Upper lobe of left lung (tissue), 6 donors: Measurements from ENCODE around the gene MICAL3. TPM values are rescaled to one million over a fixed set of nuclear protein-coding genes. Genes with fewer than 3 reads are reported as not detected.
A peak's percentile ranks its signal among the peaks of the same experiment; 100 is the strongest.

Experiments used
- ATAC-seq, 2 donors: fragments of 200-7000 bp; cut with Tn5 transposase; one replicate each; pipeline ENCODE4 v1.9.1; 2022; ENCODE audit warnings: mild to moderate bottlenecking in 2 of 2, moderate library complexity in 2 of 2; ENCODE audit not compliant: low FRiP score in 2 of 2
- DNase-seq, 2 donors: peaks; one replicate each; pipeline ENCODE4 v3.0.0-alpha.2; 2019 to 2020
- H3K27ac ChIP-seq, 4 donors: fragments of 200-600 bp; sonication (generic); one replicate each; pipeline ENCODE4 v1.5.1; 2016 to 2019
- H3K27me3 ChIP-seq, 4 donors: fragments of 200-600 bp; sonication (generic); one replicate each; pipeline ENCODE4 v1.5.1; 2017 to 2019
- H3K36me3 ChIP-seq, 4 donors: fragments of 200-600 bp; sonication (generic); one replicate each; pipeline ENCODE4 v1.5.1; 2016 to 2019
- H3K4me1 ChIP-seq, 4 donors: fragments of 200-600 bp; sonication (generic); one replicate each; pipeline ENCODE4 v1.5.1; 2018 to 2019
- H3K4me3 ChIP-seq, 4 donors: fragments of 200-600 bp; sonication (generic); one replicate each; pipeline ENCODE4 v1.5.1; 2017 to 2019; ENCODE audit warnings: mild to moderate bottlenecking in 2 of 4, moderate library complexity in 1 of 4
- H3K9me3 ChIP-seq, 4 donors: fragments of 200-600 bp; sonication (generic); one replicate each; pipeline ENCODE4 v1.5.1; 2018 to 2019
- EP300 ChIP-seq, 4 donors: sonication (generic); formaldehyde crosslinking; IDR thresholded peaks; one replicate each; pipeline ENCODE4 v1.5.1; 2017; ENCODE audit warnings: antibody characterized with exemption in 4 of 4, control low read depth in 2 of 4
- POLR2A ChIP-seq, 4 donors: fragments of 450-650 bp; IDR thresholded peaks; one replicate each; pipeline ENCODE4 v1.5.1; 2016 to 2017; ENCODE audit warnings: antibody characterized with exemption in 4 of 4, mild to moderate bottlenecking in 2 of 4
- POLR2AphosphoS5 ChIP-seq, 2 donors: sonication (generic); formaldehyde crosslinking; IDR thresholded peaks; one replicate each; pipeline ENCODE4 v1.5.1; 2017; ENCODE audit warnings: antibody characterized with exemption in 2 of 2
- WGBS, 2 donors: methylation state at CpG; one replicate each; pipeline ENCODE4 v1.1.5; 2017 to 2018; 5-methylcytosine and 5-hydroxymethylcytosine counted together
- total RNA-seq, 6 donors: library from RNA; depleted of rRNA in 4 of 6; stranded (reverse); fragments of >200 nt in 4 of 6; gene quantifications; one replicate each; pipeline versions ENCODE4 v1.1.0 to v1.2.1, GENCODE V29; 2016 to 2021
- TF ChIP-seq, protein P1 (sequence below), 6 experiments: fragments of 450-650 bp in 4 of 6; fragments of 200-600 bp in 2 of 6; sonication (generic) in 2 of 6; IDR thresholded peaks; one replicate each; pipeline ENCODE4 v1.5.1; 2016 to 2019; ENCODE audit warnings: antibody characterized with exemption in 6 of 6
- donor health status: DM: no; HTN: no; CAD: no; lungs with moderate emphysema.
- donor health status: DM: no; HTN: yes; CAD: no; lungs with severe emphysema.

Gene MICAL3
- total RNA-seq, 6 donors from 2014 or later: 6.4 to 39.8 (median 23.4) TPM

DNA sequence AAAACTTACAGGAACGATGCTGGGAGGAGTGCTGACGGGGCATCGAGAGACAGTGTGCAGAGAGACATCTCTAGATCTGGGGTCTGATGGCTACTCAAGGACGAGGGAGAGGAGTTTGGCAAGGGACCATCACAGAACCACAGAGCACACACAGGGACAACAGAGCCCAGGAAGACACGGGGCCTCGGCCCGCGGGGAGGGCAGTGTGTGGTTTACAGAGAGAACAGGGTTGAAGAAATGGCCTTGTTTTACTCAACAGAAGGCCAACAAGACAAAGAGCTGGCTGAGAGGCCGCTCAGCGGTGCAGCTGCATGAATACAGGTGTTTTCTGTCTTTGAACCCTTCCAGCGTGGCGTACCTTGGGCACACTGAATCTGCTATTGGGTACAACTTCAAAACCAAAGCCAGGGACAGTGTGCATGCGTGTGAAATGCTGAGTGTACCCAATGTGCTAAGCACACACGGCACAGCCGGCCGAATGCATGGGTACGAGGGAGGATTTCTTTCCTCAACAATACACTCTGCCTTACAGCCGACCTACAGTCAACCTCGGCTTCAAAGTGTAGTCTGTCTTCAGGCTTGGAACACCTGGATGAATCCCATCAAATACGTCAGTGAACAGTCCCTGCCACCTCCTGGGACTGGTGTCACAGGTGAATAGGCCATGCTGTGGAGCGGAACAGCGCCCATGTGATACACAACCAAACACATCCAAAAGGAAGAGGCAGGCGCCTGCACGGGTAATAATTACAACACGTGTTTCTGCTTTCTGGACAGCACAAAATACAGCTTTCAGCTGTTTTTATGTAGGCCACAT is 229.4 kb downstream of the MICAL3 start:
- no peak for DNase-seq
- Histone ChIP-seq H3K36me3 (peaks cover 0 to 19% (median 4%) of the 10 kb centered on the region in 4 donors), H3K27me3 (no peaks in the 10 kb centered on the region), H3K27ac (no peak overlapping the region), H3K9me3 (no peaks in the 10 kb centered on the region), H3K4me1 (peaks cover 0 to 2% (median 0%) of the 10 kb centered on the region in 4 donors), H3K4me3 (no peak overlapping the region)
- 89 to 92% methylated on average over 25 of the region's 25 CpGs for WGBS, 2 donors
- ATAC-seq: no peak
- no peak for TF ChIP-seq EP300 (IDR thresholded peaks at IDR 0.05)
- TF ChIP-seq, protein P1, sequence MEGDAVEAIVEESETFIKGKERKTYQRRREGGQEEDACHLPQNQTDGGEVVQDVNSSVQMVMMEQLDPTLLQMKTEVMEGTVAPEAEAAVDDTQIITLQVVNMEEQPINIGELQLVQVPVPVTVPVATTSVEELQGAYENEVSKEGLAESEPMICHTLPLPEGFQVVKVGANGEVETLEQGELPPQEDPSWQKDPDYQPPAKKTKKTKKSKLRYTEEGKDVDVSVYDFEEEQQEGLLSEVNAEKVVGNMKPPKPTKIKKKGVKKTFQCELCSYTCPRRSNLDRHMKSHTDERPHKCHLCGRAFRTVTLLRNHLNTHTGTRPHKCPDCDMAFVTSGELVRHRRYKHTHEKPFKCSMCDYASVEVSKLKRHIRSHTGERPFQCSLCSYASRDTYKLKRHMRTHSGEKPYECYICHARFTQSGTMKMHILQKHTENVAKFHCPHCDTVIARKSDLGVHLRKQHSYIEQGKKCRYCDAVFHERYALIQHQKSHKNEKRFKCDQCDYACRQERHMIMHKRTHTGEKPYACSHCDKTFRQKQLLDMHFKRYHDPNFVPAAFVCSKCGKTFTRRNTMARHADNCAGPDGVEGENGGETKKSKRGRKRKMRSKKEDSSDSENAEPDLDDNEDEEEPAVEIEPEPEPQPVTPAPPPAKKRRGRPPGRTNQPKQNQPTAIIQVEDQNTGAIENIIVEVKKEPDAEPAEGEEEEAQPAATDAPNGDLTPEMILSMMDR (IDR thresholded peaks at IDR 0.05): no peak
- no peak for TF ChIP-seq POLR2A (IDR thresholded peaks at IDR 0.05)
- no peak for TF ChIP-seq POLR2AphosphoS5 (IDR thresholded peaks at IDR 0.05)

DNA sequence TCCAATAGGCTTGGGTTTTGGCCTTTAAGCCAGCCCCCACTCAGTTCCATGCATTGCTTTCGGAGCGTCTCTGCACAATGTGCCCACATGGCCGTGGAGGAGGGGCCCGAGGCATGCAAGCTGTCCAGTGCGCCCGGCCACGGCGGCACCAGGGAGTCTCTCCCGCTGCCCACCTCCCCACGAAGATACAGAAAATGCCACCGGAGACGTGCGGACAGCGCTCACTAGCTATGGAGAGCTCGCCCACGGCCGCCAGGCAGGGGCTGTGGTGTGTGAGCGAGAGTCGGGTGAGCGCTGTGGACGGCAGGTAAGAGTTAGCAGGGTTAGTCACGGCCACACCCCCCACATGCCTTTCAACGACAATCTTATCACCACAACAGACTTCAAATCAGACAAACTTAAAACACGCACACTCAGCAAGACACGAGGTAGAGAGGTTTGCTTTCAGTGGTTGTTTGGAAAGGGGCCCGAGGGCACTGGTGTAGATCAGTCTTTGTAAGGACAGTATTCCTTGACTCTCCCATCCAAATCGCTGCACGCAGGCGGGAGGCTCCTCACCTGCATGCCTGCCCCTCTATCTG is 231.4 kb downstream of the MICAL3 start:
- 77 to 84% methylated on average over 24 to 25 of the region's 29 CpGs for WGBS, 2 donors
- no peak for ATAC-seq
- peak in 1 of 2 donors; percentile 57 for DNase-seq
- Histone ChIP-seq H3K27ac (no peak overlapping the region), H3K9me3 (no peaks in the 10 kb centered on the region), H3K4me3 (no peak overlapping the region), H3K4me1 (peaks cover 0 to 2% (median 0%) of the 10 kb centered on the region in 4 donors), H3K36me3 (peaks cover 0 to 37% (median 10%) of the 10 kb centered on the region in 4 donors), H3K27me3 (no peaks in the 10 kb centered on the region)
- TF ChIP-seq, protein P1 (IDR thresholded peaks at IDR 0.05): no peak
- TF ChIP-seq POLR2A (IDR thresholded peaks at IDR 0.05): no peak
- TF ChIP-seq POLR2AphosphoS5 (IDR thresholded peaks at IDR 0.05): no peak
- no peak for TF ChIP-seq EP300 (IDR thresholded peaks at IDR 0.05)

DNA sequence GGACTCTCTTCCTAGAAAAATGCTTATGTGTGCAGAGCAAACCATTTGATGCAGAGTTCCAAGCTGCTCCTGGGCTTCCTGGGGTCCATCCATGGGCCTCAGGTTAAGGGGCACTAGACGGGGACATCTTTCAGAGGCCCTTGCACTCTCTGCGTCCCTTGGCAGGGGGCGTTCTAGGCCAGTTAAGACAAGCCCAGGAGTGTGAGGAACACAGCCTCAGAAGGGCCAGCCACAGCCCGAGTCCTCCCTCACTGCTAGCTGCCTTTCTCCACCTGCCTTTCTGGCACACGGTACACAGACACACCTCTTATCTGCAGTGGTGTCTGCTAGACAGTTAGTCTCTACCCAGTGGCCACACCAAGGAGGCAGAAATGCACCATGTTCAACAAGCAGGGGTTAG is 232.1 kb downstream of the MICAL3 start:
- no peak for TF ChIP-seq POLR2A (IDR thresholded peaks at IDR 0.05)
- TF ChIP-seq EP300 (IDR thresholded peaks at IDR 0.05): no peak
- no peak for TF ChIP-seq POLR2AphosphoS5 (IDR thresholded peaks at IDR 0.05)
- TF ChIP-seq, protein P1 (IDR thresholded peaks at IDR 0.05): no peak
- DNase-seq (no peak), ATAC-seq (no peak)
- Histone ChIP-seq H3K4me1 (peaks cover 0 to 7% (median 2%) of the 10 kb centered on the region in 4 donors), H3K36me3 (peaks cover 0 to 38% (median 10%) of the 10 kb centered on the region in 4 donors), H3K4me3 (no peak overlapping the region), H3K9me3 (no peaks in the 10 kb centered on the region), H3K27ac (no peak overlapping the region), H3K27me3 (no peaks in the 10 kb centered on the region)
- 71% methylated on average over 5 of the region's 5 CpGs; no CpG with 5 or more reads in 1 of the 2 donors for WGBS, 2 donors

DNA sequence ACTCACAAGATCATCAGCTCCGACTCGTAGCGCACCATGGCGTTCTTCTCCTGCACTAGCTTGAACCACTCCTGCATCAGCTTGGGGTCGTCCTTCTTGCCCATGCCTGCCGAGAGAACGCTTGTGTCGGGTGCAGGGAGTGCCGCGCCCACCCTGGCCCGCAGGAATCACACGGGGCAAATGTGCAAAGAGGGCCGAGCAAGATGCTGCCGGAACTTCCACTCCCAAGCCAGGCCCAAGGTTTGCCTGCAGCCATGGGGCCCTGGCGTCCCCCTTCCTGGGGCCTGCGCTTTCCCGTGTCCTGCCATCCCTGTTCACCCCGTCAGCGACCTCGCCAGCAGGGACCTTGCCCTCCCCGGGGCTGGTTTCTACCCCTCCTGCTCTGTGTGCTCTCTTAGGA is 233.2 kb downstream of the MICAL3 start:
- DNase-seq (peak in 1 of 2 donors; percentile 73), ATAC-seq (no peak)
- Histone ChIP-seq H3K27ac (no peak overlapping the region), H3K9me3 (no peaks in the 10 kb centered on the region), H3K4me3 (no peak overlapping the region), H3K4me1 (peaks cover 3 to 17% (median 8%) of the 10 kb centered on the region in 4 donors), H3K27me3 (no peaks in the 10 kb centered on the region), H3K36me3 (peaks cover 0 to 36% (median 10%) of the 10 kb centered on the region in 4 donors)
- TF ChIP-seq POLR2AphosphoS5 (IDR thresholded peaks at IDR 0.05): no peak
- TF ChIP-seq EP300 (IDR thresholded peaks at IDR 0.05): no peak
- no peak for TF ChIP-seq POLR2A (IDR thresholded peaks at IDR 0.05)
- TF ChIP-seq, protein P1 (IDR thresholded peaks at IDR 0.05): no peak
- 92 to 95% methylated on average over 20 to 21 of the region's 21 CpGs for WGBS, 2 donors
